HG02852 (cell line): Measurements from ENCODE around the gene C1orf50.
"Not testable (repeated sequence)": the region's sequence is repeated elsewhere in the genome, so short reads cannot be mapped to it uniquely, and the experiment has no call there.

Experiments
- ATAC-seq: cut with Tn5 transposase; IDR thresholded peaks from one replicate; pipeline ENCODE4 v1.9.1; 2021; ENCODE audit warnings: mild to moderate bottlenecking, moderate library complexity; ENCODE audit not compliant: unreplicated experiment

Gene C1orf50

DNA sequence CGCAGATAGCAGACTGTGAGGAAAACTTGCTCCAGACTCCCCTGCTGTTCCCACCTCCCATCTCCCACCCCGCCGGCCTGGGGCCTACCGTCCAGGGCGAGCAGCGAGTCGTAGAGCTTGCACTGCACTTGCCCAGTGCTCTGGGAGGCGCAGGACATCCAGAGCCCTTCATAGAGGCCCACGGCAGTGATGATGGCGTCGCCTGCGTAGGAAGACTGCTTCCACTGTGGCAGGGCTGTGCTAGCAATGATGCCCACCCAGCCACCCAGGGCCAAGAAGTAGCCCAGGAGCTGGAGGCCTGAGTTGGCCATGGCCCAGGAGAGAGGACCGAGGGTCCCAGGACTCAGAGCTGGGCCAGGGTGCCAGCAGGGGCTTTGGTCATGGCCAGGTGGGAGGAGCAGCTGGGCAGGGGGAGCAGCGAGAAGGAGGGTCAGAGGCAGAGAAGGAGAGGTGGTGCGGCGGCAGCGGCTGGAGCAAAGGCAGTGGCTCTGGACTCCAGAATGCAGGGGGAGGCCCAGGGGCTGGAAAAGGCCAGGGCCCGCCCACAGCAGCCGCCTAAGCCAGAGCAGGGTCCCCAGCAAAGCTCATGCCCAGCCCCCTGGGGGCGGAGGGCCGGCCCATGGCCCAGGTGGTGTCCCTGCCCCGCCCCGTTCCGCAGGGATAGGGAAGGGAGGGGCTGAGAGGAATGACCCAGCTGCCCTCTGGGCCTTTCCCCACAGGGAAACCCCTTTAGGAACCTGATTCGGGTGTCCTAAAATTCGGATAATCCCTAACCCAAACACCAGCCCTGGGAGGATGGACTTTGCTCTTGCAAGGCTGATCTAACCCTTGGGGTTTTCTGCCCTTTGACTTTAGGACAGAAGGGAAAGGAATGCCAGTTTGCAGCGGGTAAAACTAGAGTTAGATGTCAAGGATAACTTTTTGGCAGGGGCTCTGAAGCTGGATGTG is 27.0 kb upstream of the C1orf50 start, which contains the start of gene CLDN19:
Gene CLDN19 (minus strand): TSS at position 484 of the 948 bp plus-strand sequence. CDS start 173 bp downstream, at position 311.
- no peak for ATAC-seq

GRCh38 chr1:42740851-42741580 is 26.0 kb upstream of the C1orf50 start:
- ATAC-seq: no peak

DNA sequence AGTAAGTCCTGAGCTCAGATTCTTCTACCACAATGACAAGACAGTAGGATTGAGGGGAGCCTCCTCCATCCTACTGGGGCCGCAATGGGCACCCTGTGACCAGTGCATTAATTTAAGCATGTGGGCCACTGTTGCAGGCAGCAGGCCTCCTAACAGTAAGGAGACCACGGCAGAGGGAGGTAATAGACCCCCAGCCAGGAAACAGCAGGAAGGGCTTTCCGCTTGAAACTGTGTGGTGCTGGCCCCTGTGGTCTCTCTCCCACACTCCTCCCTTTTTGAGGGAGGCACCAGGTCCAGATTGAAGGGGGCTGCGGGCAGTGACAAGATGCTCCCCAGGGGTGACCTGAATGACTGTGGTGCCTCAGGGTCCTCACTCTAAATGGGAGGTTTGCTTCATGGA is 25.3 kb upstream of the C1orf50 start:
- ATAC-seq: no peak

GRCh38 chr1:42742141-42742540 is 24.9 kb upstream of the C1orf50 start:
- no peak for ATAC-seq

DNA sequence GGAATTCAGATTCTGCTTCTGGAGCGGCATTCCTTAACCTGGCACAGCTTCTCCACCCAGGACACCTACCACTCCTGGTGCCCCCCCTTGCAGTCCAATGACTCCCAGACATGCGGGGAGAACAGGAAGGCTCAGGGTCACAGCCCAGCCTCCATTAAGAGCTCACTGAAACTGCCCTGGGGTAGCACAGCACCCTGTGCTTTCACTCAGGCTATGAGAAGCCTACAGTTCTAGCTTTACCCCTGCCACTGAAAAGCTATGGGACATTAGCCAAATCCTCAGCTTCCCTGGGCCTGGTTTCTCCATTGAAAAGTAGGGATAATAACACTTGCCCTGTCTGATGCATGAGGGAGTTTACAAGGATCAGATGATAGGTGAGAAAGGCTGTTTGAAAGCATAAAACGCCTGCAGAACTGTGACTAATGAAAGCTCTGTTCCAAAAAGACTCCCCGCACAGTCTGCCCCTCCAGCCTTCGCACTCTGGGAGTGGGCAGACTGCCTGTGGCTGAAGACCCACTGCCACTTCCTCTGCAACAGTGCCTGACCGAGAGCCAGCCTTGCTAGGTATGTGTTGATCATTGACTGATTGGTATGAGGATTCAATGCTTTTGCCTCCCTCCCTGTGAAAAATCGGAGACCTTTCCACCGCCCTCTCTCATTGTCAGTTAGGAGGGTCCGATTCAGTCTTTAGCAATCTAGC is 24.3 kb upstream of the C1orf50 start:
- no peak for ATAC-seq

DNA sequence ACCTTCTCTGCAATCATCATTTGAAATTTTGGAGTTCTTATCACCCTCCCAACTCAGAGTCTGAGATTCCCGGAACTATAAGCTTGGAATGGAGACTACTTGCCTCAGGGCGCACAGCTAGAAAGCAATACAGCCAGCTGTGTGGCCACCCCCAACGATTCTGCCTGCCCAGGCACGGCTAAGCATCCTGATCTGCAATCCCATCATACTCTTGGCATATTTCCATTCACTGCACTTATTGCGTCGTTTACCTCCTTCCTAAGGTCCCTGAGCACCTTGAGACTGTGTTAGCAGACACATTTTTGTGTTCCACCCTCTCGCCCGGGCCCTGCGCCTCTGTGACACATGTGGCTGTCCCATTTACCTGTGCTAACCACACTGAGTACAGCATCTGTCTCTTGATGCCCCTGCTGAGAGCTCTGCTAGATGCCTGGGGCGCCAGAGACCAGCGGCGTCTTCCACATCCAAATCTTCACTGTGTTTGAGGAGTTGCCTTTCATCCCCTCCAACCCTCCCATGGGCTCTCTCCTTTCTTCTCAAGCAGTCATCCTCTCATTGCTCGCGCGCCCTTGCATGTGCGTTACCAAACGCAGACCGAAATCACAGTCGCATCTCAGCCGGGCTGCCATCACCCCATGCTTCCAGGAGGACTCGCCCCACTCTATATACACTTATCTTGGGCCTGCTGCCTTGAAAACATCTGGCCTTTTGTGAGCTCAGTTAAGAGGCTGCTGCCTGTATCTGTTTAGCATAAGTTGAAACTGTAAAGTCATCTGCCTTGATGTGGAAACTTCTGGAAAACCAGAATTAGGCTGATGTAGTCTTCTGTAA is 23.5 kb upstream of the C1orf50 start:
- no peak for ATAC-seq

DNA sequence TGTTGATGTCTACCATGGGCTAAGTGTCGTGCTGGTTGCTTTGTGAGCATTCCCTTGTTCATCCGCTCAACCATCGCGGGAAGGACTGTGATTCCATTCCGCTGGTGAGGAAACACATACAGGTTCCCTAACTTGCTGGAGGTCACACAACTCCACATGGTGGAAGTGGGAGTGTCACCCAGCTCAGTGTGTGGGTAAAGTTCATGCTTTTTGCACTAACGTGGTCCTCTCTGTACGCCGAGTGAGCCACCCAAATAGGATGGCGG is 23.0 kb upstream of the C1orf50 start:
- ATAC-seq: no peak

GRCh38 chr1:42745851-42746250 is 21.2 kb upstream of the C1orf50 start:
- no peak for ATAC-seq

- no peak for ATAC-seq
Measured at GRCh38 chr1:42746436-42747105, 20.5 kb upstream of the C1orf50 start.

GRCh38 chr1:42747125-42747524 is 19.9 kb upstream of the C1orf50 start:
- no peak for ATAC-seq

GRCh38 chr1:42748021-42748420 is 19.0 kb upstream of the C1orf50 start:
- no peak for ATAC-seq

DNA sequence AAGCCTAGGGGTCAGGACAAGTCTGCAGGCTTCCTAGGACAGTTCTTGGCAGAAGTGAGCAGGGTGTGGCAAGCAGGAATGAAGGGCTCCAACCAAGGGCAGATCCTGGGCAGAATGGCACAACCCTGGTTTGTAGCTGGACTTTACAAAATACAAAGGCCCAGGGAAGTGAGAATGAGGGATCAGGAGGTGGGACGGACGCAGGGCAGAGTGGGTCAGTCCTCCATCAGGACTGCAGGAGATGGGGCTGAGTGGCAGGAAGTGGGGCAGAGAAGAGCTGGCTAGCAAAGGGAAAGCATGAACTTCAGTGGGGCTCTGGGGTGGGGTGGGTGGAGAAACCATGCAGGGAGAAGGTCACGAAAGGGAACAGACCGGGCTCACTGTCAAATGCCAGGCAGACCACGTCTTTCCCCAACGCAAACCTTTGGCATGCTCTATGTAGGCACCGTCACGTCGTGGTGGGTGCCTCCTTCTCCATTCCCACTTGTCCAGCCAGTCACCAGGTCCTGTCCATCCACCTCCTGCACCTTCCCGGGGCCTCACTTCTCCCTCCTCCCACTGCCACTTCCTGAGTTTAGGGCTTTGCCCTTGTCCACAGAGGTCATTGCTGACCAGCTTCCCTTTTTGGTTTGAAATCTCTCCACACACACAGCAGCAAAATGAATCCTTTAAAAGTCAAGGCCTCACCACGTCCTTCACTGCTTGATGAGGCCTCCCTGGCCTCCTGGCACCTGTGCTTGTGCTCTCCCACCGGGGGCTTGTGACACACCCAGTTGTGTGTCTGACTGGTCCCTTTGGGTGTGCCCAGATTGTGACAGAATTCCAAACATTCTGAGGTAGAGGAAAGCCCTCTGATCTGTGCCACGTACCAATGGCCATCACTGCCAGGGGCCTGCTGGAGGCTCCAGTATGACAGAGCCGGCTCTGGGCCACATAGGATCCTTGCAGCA is 18.3 kb upstream of the C1orf50 start:
- no peak for ATAC-seq

DNA sequence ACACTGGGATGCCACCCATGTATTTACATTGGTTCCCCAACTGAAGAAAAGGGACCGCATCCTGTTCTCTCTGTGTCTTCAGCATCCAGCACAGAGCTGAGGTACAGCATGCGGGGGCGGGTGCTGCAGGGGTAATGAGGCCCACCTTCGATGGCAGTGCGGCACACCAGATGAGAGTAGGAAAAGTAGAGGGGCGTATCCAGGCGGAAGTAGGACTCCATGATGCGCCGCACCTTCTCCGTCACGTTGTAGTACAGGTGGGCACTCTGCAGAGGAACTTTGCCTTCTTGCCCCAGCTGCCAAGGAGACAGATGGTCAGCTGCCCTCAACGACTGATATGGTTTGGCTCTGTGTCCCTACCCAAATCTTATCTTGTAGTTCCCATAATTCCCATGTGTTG is 17.0 kb upstream of the C1orf50 start:
- ATAC-seq: no peak

- not testable (repeated sequence) for ATAC-seq
Measured at GRCh38 chr1:42751511-42752070, 15.5 kb upstream of the C1orf50 start.

DNA sequence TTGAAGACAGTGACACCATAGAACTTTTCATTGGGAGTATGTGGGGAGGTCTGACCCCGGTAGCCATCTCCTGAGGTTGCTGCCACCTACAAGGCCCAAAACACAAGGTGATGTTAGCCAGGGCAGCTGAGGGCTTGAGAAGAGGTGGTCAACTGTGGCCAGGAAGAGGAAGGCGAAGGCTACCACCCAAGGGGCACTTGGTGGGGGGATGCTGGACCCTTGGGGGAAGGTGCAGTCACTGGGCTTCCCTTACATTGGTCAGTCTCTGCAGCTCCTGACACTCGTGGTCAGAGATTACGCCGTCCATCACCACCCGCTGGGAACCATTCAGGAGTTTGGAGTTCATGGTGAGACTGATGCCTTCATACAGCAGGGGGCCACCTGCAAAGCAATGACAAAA is 14.8 kb upstream of the C1orf50 start:
- no peak for ATAC-seq

GRCh38 chr1:42753070-42753469 is 14.0 kb upstream of the C1orf50 start:
- no peak for ATAC-seq

DNA sequence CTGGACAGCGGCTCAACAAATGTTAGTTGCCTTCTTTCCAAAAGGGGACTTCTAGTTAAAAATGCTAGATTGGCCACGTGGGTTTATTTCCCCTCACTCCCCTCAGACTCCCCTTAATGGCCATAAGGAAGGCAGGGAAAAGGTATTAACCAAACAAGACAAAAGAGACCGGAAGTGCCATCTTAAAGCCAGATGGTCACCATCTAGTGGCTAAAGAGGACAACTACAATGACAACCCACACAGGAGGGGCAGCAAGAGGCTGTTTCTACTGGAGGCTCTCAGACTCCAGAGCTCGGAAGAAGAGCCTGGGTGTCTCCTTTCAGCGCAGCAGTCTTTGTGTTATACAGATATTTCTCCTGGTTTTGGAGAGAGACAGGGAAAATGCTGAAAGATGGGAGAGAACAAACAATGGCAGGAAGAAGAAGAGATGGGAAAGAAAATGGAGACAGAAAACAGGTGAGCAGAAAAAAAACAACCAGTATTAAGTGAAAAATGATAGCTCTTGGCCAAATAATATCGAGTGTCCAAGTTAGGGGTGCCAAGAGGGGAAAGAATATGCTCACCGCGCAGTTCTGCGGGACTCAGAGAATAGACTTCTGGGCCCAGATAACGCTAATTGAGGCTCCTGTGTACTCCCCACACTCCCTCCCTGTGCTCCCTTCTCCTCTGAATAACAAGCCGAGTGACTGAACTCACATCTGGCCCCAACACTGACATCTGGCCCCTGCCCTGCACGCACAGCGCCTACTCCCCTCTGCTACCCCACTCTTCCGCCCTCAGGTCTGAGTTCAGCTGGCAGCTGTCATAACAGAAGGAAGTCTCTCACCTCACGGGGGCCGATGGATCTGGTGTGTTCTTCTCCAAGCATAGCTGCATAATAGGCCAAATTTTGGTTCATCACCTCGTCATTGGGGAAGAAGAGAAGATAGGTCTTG is 9.8 kb upstream of the C1orf50 start:
- ATAC-seq: no peak

GRCh38 chr1:42757892-42758275 is 9.2 kb upstream of the C1orf50 start:
- ATAC-seq: no peak
